ENCODE results near the gene MTG2. TPM values are rescaled to one million over a fixed set of nuclear protein-coding genes. Genes with fewer than 3 reads are reported as not detected.

MTG2 gene
- total and polyA plus RNA-seq, 4 donors = 13.0 to 28.0 (median 24.4) TPM

DNA sequence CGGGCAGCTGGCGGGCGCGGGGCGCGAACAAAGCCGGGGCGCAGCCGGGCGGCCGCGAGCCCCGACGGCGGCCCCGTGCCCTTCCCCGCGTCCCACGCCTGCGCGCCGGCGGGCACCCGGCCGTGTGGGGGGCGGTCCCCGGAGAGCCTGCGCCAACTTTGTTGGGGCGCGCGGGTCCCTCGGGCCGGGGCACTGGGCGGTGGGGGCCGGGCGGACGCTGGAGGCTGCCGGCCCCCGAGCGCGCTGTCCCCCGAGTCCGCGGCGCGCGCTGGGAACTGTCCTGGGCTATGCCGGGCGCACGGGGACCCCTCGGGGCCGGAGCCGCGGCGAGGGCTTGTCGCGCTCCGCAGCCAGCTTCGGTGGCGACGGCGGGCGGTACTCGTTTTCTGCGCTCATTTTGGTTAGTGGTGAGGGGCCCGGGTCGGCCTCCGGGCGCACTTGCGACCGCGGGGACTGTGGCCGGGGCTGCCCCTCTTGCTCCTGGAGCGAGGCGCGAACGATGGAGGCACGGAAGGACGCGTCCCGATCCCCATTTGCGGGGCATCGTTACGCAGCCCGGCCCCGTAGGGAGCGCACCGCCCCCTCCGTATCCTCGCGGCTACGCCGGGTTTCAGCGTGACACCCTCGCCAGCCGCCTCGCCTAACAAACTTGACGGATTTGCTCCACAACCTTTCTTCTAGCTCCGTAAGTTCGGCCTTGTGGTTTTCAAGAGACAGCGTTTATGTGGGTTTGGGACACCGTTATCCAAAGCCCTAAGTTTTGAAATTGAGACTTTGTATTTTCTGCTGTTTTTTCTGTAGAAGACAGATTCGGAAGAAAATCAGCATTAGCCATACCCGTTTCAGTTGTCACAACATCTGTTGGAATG is 38.6 kb upstream of the MTG2 start (continued):
- TF ChIP-seq, protein P1, sequence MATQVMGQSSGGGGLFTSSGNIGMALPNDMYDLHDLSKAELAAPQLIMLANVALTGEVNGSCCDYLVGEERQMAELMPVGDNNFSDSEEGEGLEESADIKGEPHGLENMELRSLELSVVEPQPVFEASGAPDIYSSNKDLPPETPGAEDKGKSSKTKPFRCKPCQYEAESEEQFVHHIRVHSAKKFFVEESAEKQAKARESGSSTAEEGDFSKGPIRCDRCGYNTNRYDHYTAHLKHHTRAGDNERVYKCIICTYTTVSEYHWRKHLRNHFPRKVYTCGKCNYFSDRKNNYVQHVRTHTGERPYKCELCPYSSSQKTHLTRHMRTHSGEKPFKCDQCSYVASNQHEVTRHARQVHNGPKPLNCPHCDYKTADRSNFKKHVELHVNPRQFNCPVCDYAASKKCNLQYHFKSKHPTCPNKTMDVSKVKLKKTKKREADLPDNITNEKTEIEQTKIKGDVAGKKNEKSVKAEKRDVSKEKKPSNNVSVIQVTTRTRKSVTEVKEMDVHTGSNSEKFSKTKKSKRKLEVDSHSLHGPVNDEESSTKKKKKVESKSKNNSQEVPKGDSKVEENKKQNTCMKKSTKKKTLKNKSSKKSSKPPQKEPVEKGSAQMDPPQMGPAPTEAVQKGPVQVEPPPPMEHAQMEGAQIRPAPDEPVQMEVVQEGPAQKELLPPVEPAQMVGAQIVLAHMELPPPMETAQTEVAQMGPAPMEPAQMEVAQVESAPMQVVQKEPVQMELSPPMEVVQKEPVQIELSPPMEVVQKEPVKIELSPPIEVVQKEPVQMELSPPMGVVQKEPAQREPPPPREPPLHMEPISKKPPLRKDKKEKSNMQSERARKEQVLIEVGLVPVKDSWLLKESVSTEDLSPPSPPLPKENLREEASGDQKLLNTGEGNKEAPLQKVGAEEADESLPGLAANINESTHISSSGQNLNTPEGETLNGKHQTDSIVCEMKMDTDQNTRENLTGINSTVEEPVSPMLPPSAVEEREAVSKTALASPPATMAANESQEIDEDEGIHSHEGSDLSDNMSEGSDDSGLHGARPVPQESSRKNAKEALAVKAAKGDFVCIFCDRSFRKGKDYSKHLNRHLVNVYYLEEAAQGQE (IDR thresholded peaks at IDR 0.05) = no peak
- TF ChIP-seq, protein P2, sequence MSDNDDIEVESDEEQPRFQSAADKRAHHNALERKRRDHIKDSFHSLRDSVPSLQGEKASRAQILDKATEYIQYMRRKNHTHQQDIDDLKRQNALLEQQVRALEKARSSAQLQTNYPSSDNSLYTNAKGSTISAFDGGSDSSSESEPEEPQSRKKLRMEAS (IDR thresholded peaks at IDR 0.05) = no peak

DNA sequence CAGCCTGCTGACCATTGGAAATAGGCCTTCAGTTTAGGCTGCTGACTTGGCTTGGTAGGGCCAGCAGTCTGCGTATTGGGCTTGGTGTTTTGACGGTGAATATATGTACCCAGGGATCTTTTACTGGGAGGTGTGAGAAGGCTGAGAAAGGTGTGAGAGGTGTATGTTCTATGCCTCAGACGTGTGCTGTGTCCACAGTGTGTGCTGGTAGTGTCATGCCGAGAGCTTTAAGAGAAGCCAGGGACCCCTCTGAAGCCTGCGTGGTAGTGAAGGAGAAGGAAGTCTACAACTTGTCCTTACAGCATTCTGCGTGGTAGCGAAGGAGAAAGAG is 37.2 kb upstream of the MTG2 start:
- H3K27me3 ChIP-seq (ENCODE audit: control insufficient read depth in 4 of 4, insufficient read depth in 4 of 4, low read length in 3 of 4) = no peaks in the 10 kb centered on the region
- no peak for TF ChIP-seq SP1 (IDR thresholded peaks at IDR 0.05)
- no peak for TF ChIP-seq YY1 (IDR thresholded peaks at IDR 0.05)
- TF ChIP-seq RXRA (IDR thresholded peaks at IDR 0.05) = no peak
- no peak for TF ChIP-seq FOXA2 (IDR thresholded peaks at IDR 0.05)
- TF ChIP-seq, protein P1 (IDR thresholded peaks at IDR 0.05) = no peak
- TF ChIP-seq, protein P2 (IDR thresholded peaks at IDR 0.05) = no peak
- no peak for TF ChIP-seq GABPA (IDR thresholded peaks at IDR 0.05 in 1 of 2, conservative IDR thresholded peaks at IDR 0.05 in 1 of 2)
- no peak for TF ChIP-seq TAF1 (conservative IDR thresholded peaks at IDR 0.05)
- TF ChIP-seq RAD21 (IDR thresholded peaks at IDR 0.05) = no peak
- no peak for TF ChIP-seq HNF4G (IDR thresholded peaks at IDR 0.05)
- H3K9ac ChIP-seq (ENCODE audit: low read depth in 1 of 2, low read length in 2 of 2) = peak overlapping the region in 1 of 2 donors; percentile 67
- WGBS = 79% methylated on average over 7 of the region's 7 CpGs
- no peak overlapping the region for H3K4me3 ChIP-seq (ENCODE audit: low read depth in 1 of 3, low read length in 3 of 3)
- peaks cover 0 to 1% (median 0%) of the 10 kb centered on the region in 4 donors for H3K36me3 ChIP-seq (ENCODE audit: control insufficient read depth in 4 of 4, insufficient read depth in 3 of 4, low read depth in 1 of 4, low read length in 3 of 4)
- H3K9me3 ChIP-seq (ENCODE audit: control insufficient read depth in 4 of 4, low read length in 3 of 4) = no peaks in the 10 kb centered on the region
- H3K4me1 ChIP-seq (ENCODE audit: control insufficient read depth in 4 of 4, insufficient read depth in 4 of 4, low read length in 3 of 4) = peaks cover 25 to 74% (median 66%) of the 10 kb centered on the region in 4 donors
- no peak for DNase-seq (ENCODE audit: low spot score)
- H3K27ac ChIP-seq (ENCODE audit: low read depth in 1 of 2, low read length in 2 of 2) = peak overlapping the region; percentile 65 to 74

Measured in liver (tissue), 9 donors.